ENCODE measurements around the gene LY86. TPM values are rescaled to one million over a fixed set of nuclear protein-coding genes. Genes with fewer than 3 reads are reported as not detected.
"Not testable (repeated sequence)": the region's sequence is repeated elsewhere in the genome, so short reads cannot be mapped to it uniquely, and the experiment has no call there.

Gene LY86
- total and polyA plus RNA-seq, 2 donors (not counting 1 experiment from before 2014, with no cell fraction given) = not detected

- H3K4me3 ChIP-seq (replicated peaks in 1 of 4; ENCODE audit: control extremely low read depth in 1 of 4, insufficient read depth in 1 of 4, low read depth in 3 of 4, low read length in 4 of 4) = no peak overlapping the region
- no peak for DNase-seq (ENCODE audit: low read depth in 2 of 2)
Observed at GRCh38 chr6:6604015-6604414, 15.5 kb downstream of the LY86 start.

DNA sequence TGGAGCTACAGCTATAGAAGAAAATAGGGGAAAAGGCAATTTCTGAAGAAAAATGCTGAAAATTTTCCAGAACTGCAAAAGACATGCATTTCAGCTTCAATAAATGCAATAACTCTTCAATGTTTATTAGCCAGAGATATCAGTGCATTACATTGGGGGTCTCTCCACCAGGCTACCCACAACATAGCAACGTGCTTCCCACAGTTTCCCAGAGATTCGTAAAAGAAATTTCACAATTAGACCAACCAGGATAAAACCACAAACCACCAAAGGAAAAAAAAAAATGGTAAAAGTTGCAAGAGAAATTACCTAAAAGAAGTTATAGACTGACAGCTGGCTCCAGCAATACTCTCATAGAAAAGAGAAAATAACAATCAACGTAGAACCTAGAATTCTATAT lies 16.0 kb downstream of the LY86 start:
- DNase-seq (ENCODE audit: low read depth in 2 of 2) = no peak
- H3K4me3 ChIP-seq (replicated peaks in 1 of 4; ENCODE audit: control extremely low read depth in 1 of 4, insufficient read depth in 1 of 4, low read depth in 3 of 4, low read length in 4 of 4) = no peak overlapping the region
- no peaks in the 10 kb centered on the region for H3K4me1 ChIP-seq (ENCODE audit: control insufficient read depth, extremely low read depth, insufficient read depth, low read length)
- no peaks in the 10 kb centered on the region for H3K9me3 ChIP-seq (ENCODE audit: control insufficient read depth, insufficient read depth, low read depth, low read length)
- no peaks in the 10 kb centered on the region for H3K36me3 ChIP-seq (ENCODE audit: control insufficient read depth, insufficient read depth, low read length)
- H3K79me2 ChIP-seq (ENCODE audit: control insufficient read depth, insufficient read depth, low read length) = no peaks in the 10 kb centered on the region
- no peaks in the 10 kb centered on the region for H3K27me3 ChIP-seq (ENCODE audit: control insufficient read depth, insufficient read depth, low read length)
- H3K9ac ChIP-seq (ENCODE audit: insufficient read depth, low read length) = no peak overlapping the region
- H3K27ac ChIP-seq (ENCODE audit: insufficient read depth, low read length) = no peak overlapping the region
- no peak overlapping the region for H2AFZ ChIP-seq (ENCODE audit: low read length)
- no peaks in the 10 kb centered on the region for H4K20me1 ChIP-seq (ENCODE audit: control insufficient read depth, extremely low read depth, insufficient read depth, low read length)
- H3K4me2 ChIP-seq (ENCODE audit: extremely low read depth, insufficient read depth, low read length) = no peak overlapping the region
- TF ChIP-seq CTCF (conservative IDR thresholded peaks at IDR 0.05 in 1 of 2, IDR thresholded peaks at IDR 0.05 in 1 of 2; ENCODE audit: low read depth in 1 of 2, low read length in 2 of 2) = no peak

More at GRCh38 chr6:6604015-6604414, 15.5 kb downstream of the LY86 start:
- H3K9ac ChIP-seq (ENCODE audit: insufficient read depth, low read length) = no peak overlapping the region
- H3K79me2 ChIP-seq (ENCODE audit: control insufficient read depth, insufficient read depth, low read length) = no peaks in the 10 kb centered on the region
- no peak overlapping the region for H2AFZ ChIP-seq (ENCODE audit: low read length)
- H3K27me3 ChIP-seq (ENCODE audit: control insufficient read depth, insufficient read depth, low read length) = no peaks in the 10 kb centered on the region
- no peaks in the 10 kb centered on the region for H3K4me1 ChIP-seq (ENCODE audit: control insufficient read depth, extremely low read depth, insufficient read depth, low read length)
- H3K9me3 ChIP-seq (ENCODE audit: control insufficient read depth, insufficient read depth, low read depth, low read length) = no peaks in the 10 kb centered on the region
- H3K4me2 ChIP-seq (ENCODE audit: extremely low read depth, insufficient read depth, low read length) = no peak overlapping the region
- H3K27ac ChIP-seq (ENCODE audit: insufficient read depth, low read length) = no peak overlapping the region
- TF ChIP-seq CTCF (conservative IDR thresholded peaks at IDR 0.05 in 1 of 2, IDR thresholded peaks at IDR 0.05 in 1 of 2; ENCODE audit: low read depth in 1 of 2, low read length in 2 of 2) (no peak), EZH2 (IDR thresholded peaks at IDR 0.05; ENCODE audit: low read length, missing control alignments) (no peak)
- H4K20me1 ChIP-seq (ENCODE audit: control insufficient read depth, extremely low read depth, insufficient read depth, low read length) = no peaks in the 10 kb centered on the region
- no peaks in the 10 kb centered on the region for H3K36me3 ChIP-seq (ENCODE audit: control insufficient read depth, insufficient read depth, low read length)

DNA sequence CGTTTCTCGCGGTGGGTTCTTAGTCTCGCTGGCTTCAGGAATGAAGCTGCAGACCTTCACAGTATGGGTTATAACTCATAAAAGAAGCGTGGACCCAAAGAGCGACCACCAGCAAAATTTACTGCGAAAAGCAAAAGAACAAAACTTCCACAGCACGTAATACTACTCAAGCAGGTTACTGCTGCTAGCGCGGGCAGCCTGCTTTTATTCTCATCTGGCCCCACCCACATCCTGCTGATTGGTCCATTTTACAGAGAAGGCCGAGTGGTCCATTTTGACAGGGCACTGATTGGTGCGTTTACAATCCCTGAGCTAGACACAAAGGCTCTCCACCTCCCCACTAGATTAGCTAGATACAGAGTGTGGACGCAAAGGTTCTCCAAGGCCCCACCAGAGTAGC lies 17.4 kb downstream of the LY86 start:
- Histone ChIP-seq H2AFZ (ENCODE audit: low read length) (no peak overlapping the region), H3K9me3 (ENCODE audit: control insufficient read depth, insufficient read depth, low read depth, low read length) (no peaks in the 10 kb centered on the region), H3K36me3 (ENCODE audit: control insufficient read depth, insufficient read depth, low read length) (no peaks in the 10 kb centered on the region), H3K27ac (ENCODE audit: insufficient read depth, low read length) (no peak overlapping the region), H3K27me3 (ENCODE audit: control insufficient read depth, insufficient read depth, low read length) (no peaks in the 10 kb centered on the region), H3K4me1 (ENCODE audit: control insufficient read depth, extremely low read depth, insufficient read depth, low read length) (no peaks in the 10 kb centered on the region), H4K20me1 (ENCODE audit: control insufficient read depth, extremely low read depth, insufficient read depth, low read length) (no peaks in the 10 kb centered on the region), H3K4me3 (replicated peaks in 1 of 4; ENCODE audit: control extremely low read depth in 1 of 4, insufficient read depth in 1 of 4, low read depth in 3 of 4, low read length in 4 of 4) (no peak overlapping the region), H3K4me2 (ENCODE audit: extremely low read depth, insufficient read depth, low read length) (no peak overlapping the region), H3K9ac (ENCODE audit: insufficient read depth, low read length) (no peak overlapping the region), H3K79me2 (ENCODE audit: control insufficient read depth, insufficient read depth, low read length) (no peaks in the 10 kb centered on the region)
- DNase-seq (ENCODE audit: low read depth in 2 of 2) = no peak
- TF ChIP-seq EZH2 (IDR thresholded peaks at IDR 0.05; ENCODE audit: low read length, missing control alignments) (no peak), CTCF (conservative IDR thresholded peaks at IDR 0.05 in 1 of 2, IDR thresholded peaks at IDR 0.05 in 1 of 2; ENCODE audit: low read depth in 1 of 2, low read length in 2 of 2) (no peak)

DNA sequence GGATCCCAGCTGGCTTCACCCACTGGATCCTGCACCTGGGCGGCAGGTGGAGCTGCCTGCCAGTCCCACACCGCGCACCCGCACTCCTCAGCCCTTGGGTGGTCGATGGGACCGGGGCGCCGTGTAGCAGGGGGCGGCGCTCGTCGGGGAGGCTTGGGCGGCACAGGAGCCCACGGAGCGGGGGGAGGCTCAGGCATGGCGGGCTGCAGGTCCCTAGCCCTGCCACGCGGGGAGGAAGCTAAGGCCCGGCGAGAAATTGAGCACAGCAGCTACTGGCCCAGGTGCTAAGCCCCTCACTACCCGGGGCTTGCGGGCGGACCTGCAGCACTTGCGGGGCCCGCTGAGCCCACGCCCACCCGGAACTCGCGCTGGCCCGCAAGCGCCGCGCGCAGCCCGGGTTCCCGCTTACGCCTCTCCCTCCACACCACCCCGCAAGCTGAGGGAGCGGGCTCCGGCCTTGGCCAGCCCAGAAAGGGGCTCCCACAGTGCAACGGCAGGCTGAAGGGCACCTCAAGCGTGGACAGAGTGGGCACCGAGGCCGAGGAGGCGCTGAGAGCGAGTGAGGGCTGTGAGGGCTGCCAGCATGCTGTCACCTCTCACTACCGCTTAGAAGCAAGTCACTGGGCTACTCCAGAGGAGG lies 18.0 kb downstream of the LY86 start:
- not testable (repeated sequence) for H2AFZ ChIP-seq (ENCODE audit: low read length); H3K79me2 ChIP-seq (ENCODE audit: control insufficient read depth, insufficient read depth, low read length); H3K27ac ChIP-seq (ENCODE audit: insufficient read depth, low read length); H3K9ac ChIP-seq (ENCODE audit: insufficient read depth, low read length); H4K20me1 ChIP-seq (ENCODE audit: control insufficient read depth, extremely low read depth, insufficient read depth, low read length); H3K27me3 ChIP-seq (ENCODE audit: control insufficient read depth, insufficient read depth, low read length); H3K4me2 ChIP-seq (ENCODE audit: extremely low read depth, insufficient read depth, low read length); H3K36me3 ChIP-seq (ENCODE audit: control insufficient read depth, insufficient read depth, low read length); H3K9me3 ChIP-seq (ENCODE audit: control insufficient read depth, insufficient read depth, low read depth, low read length); DNase-seq (ENCODE audit: low read depth in 2 of 2); H3K4me1 ChIP-seq (ENCODE audit: control insufficient read depth, extremely low read depth, insufficient read depth, low read length); H3K4me3 ChIP-seq (replicated peaks in 1 of 4; ENCODE audit: control extremely low read depth in 1 of 4, insufficient read depth in 1 of 4, low read depth in 3 of 4, low read length in 4 of 4)
